ENCODE data around the gene CACNA2D2. TPM values are rescaled to one million over a fixed set of nuclear protein-coding genes. Genes with fewer than 3 reads are reported as not detected.

CACNA2D2 gene
- total and polyA plus RNA-seq, 2 of the 13 experiments (the other 11 are each of a cell fraction or from before 2014, with no cell fraction given): not detected

GRCh38 chr3:50502225-50502583 lies 1.2 kb downstream of the CACNA2D2 start:
- POLR2A ChIA-PET: no interaction called here
- H3K27me3 ChIP-seq (ENCODE audit: control insufficient read depth in 1 of 2, insufficient read depth in 2 of 2, low read length in 2 of 2): peaks cover 13 to 68% of the 10 kb centered on the region in 2 experiments; a peak in 4 of 5 replicates
- TF ChIP-seq TP53 (CRISPR knock-in tag; conservative IDR thresholded peaks at IDR 0.05) (no peak), CSRNP1 (CRISPR knock-in tag; IDR thresholded peaks at IDR 0.05) (no peak), PHF21A (CRISPR knock-in tag; IDR thresholded peaks at IDR 0.05) (no peak), ZNF143 (CRISPR knock-in tag; IDR thresholded peaks at IDR 0.05) (no peak), ZNF777 (CRISPR knock-in tag; IDR thresholded peaks at IDR 0.05) (no peak), FOXP1 (IDR thresholded peaks at IDR 0.05) (no peak), FOXP1 (CRISPR knock-in tag; IDR thresholded peaks at IDR 0.05) (no peak), NR2F1 (CRISPR knock-in tag; IDR thresholded peaks at IDR 0.05) (no peak), SUZ12 (IDR thresholded peaks at IDR 0.05; ENCODE audit: low read depth, low read length) (no peak), PAXIP1 (CRISPR knock-in tag; conservative IDR thresholded peaks at IDR 0.05) (no peak), MEIS1 (CRISPR knock-in tag; IDR thresholded peaks at IDR 0.05; ENCODE audit: borderline replicate concordance) (no peak), HOXA3 (CRISPR knock-in tag; IDR thresholded peaks at IDR 0.05) (no peak), MED8 (CRISPR knock-in tag; IDR thresholded peaks at IDR 0.05; ENCODE audit: insufficient replicate concordance) (no peak)

More at GRCh38 chr3:50502225-50502583, 1.2 kb downstream of the CACNA2D2 start:
- ATAC-seq (no peak), FAIRE-seq (no peak), DNase-seq (ENCODE audit: low spot score) (no peak)
- intact Hi-C loops (cut with micrococcal nuclease; ENCODE audit: unreplicated experiment) (no loop called here), in situ Hi-C loops (cut with HindIII; ENCODE audit: extremely low pct_ligation_motif_present, low pct_unique_long_range_greater_than_20kb) (no loop called here)
- WGBS (ENCODE audit: low lambda C conversion rate): 20% methylated on average over 1 of the region's 7 CpGs
- H3K9me3 ChIP-seq (ENCODE audit: low read length): no peaks in the 10 kb centered on the region
- no peak overlapping the region for H3K27ac ChIP-seq (ENCODE audit: extremely low read length, insufficient read depth, low read length)
- peaks cover 6% of the 10 kb centered on the region; the same call in 1 of the 2 replicates for H4K20me1 ChIP-seq (ENCODE audit: insufficient read depth, low read length)
- no peak overlapping the region for H3K4me3 ChIP-seq (replicated peaks in 1 of 3; ENCODE audit: insufficient read depth in 1 of 3, low read depth in 2 of 3, low read length in 3 of 3)
- H3K79me2 ChIP-seq (ENCODE audit: insufficient read depth, low read length): no peaks in the 10 kb centered on the region
- BruUV-seq (replicated peaks): no TSS peak
- no peaks in the 10 kb centered on the region for H3K4me1 ChIP-seq (ENCODE audit: insufficient read depth, low read length)
- no peak overlapping the region for H2AFZ ChIP-seq (ENCODE audit: low read length)
- H3K4me2 ChIP-seq (ENCODE audit: low read depth, low read length): no peak overlapping the region
- H3K9ac ChIP-seq (ENCODE audit: insufficient read depth, low read depth, low read length): no peak overlapping the region
- H3K36me3 ChIP-seq (replicated peaks in 1 of 2; ENCODE audit: control insufficient read depth in 1 of 2, insufficient read depth in 2 of 2, low read length in 2 of 2): no peaks in the 10 kb centered on the region
- CTCF ChIA-PET (ENCODE audit: low intra/inter-chr PET ratio, low total read pairs): no interaction called here

Measured in HepG2 (cell line).